Trophoblast cell (in vitro differentiated cells and primary cell): Measurements from ENCODE around the gene KCNJ10.

Source experiments
- DNase-seq, 2 donors: peaks; one replicate each; pipeline ENCODE4 v3.0.0-alpha.2; 2016
- H2AFZ ChIP-seq: 2 replicates; pipeline ENCODE4 v1.6.1; 2013; ENCODE audit warnings: low read length, moderate library complexity, mild to moderate bottlenecking; ENCODE audit not compliant: insufficient read depth, poor library complexity
- H2AK5ac ChIP-seq: 2 replicates; pipeline ENCODE4 v1.6.1; 2013; ENCODE audit warnings: mild to moderate bottlenecking, low read length
- H2BK120ac ChIP-seq: 2 replicates; pipeline ENCODE4 v1.6.1; 2013; ENCODE audit warnings: low read length, mild to moderate bottlenecking, moderate library complexity; ENCODE audit not compliant: insufficient read depth, poor library complexity
- H2BK12ac ChIP-seq: 2 replicates; pipeline ENCODE4 v1.6.1; 2013; ENCODE audit warnings: mild to moderate bottlenecking, low read length, moderate library complexity
- H2BK5ac ChIP-seq: 2 replicates; pipeline ENCODE4 v1.6.1; 2013; ENCODE audit warnings: low read length, low read depth, moderate library complexity, mild to moderate bottlenecking; ENCODE audit not compliant: poor library complexity
- H3K14ac ChIP-seq: 2 replicates; pipeline ENCODE4 v1.6.1; 2013; ENCODE audit warnings: mild to moderate bottlenecking, low read length
- H3K18ac ChIP-seq: 2 replicates; pipeline ENCODE4 v1.6.1; 2013; ENCODE audit warnings: mild to moderate bottlenecking, low read length
- H3K23ac ChIP-seq: 2 replicates; pipeline ENCODE4 v1.6.1; 2013; ENCODE audit warnings: low read length
- H3K27ac ChIP-seq: 2 replicates; pipeline ENCODE4 v1.5.1; 2013; ENCODE audit warnings: low read depth, mild to moderate bottlenecking, inconsistent platforms, low read length, moderate library complexity
- H3K27me3 ChIP-seq: 2 replicates; pipeline ENCODE4 v1.6.1; 2013; ENCODE audit warnings: inconsistent platforms, mild to moderate bottlenecking, low read length, moderate library complexity; ENCODE audit not compliant: insufficient read depth
- H3K36me3 ChIP-seq, 2 experiments: 1 replicate in 1 of 2; 2 replicates in 1 of 2; pipeline ENCODE4 v1.6.1; 2013; ENCODE audit warnings: low read length in 2 of 2, mild to moderate bottlenecking in 2 of 2, moderate library complexity in 1 of 2; ENCODE audit not compliant: insufficient read depth in 2 of 2, control insufficient read depth in 1 of 2
- H3K4ac ChIP-seq: 2 replicates; pipeline ENCODE4 v1.6.1; 2013; ENCODE audit warnings: low read depth, mild to moderate bottlenecking, low read length, moderate library complexity
- H3K4me1 ChIP-seq, 2 experiments: 1 replicate in 1 of 2; 2 replicates in 1 of 2; pipeline ENCODE4 v1.6.1; 2013; ENCODE audit warnings: low read length in 2 of 2, mild to moderate bottlenecking in 2 of 2, moderate library complexity in 1 of 2; ENCODE audit not compliant: insufficient read depth in 2 of 2, control insufficient read depth in 1 of 2
- H3K4me2 ChIP-seq: 2 replicates; pipeline ENCODE4 v1.6.1; 2013; ENCODE audit warnings: inconsistent platforms, mild to moderate bottlenecking, low read length, moderate library complexity
- H3K4me3 ChIP-seq: 2 replicates; pipeline ENCODE4 v1.5.1; 2013; ENCODE audit warnings: mild to moderate bottlenecking, low read depth, low read length, inconsistent platforms
- H3K79me1 ChIP-seq: one replicate; pipeline ENCODE4 v1.6.1; 2013; ENCODE audit warnings: low read length
- H3K79me2 ChIP-seq: 2 replicates; pipeline ENCODE4 v1.6.1; 2013; ENCODE audit warnings: low read length, mild to moderate bottlenecking; ENCODE audit not compliant: control insufficient read depth, insufficient read depth, poor library complexity
- H3K9ac ChIP-seq: 2 replicates; pipeline ENCODE4 v1.6.1; 2013; ENCODE audit warnings: mild to moderate bottlenecking, low read length
- H3K9me3 ChIP-seq: 2 replicates; pipeline ENCODE4 v1.6.1; 2013; ENCODE audit warnings: low read depth, mild to moderate bottlenecking, control low read depth, inconsistent platforms, low read length; ENCODE audit not compliant: insufficient read depth
- H4K12ac ChIP-seq: 2 replicates; pipeline ENCODE4 v1.6.1; 2013; ENCODE audit warnings: low read depth, mild to moderate bottlenecking, low read length, moderate library complexity
- H4K8ac ChIP-seq: 2 replicates; pipeline ENCODE4 v1.6.1; 2013; ENCODE audit warnings: low read depth, mild to moderate bottlenecking, low read length, moderate library complexity
- H4K91ac ChIP-seq: one replicate; pipeline ENCODE4 v1.6.1; 2013; ENCODE audit warnings: low read depth, mild to moderate bottlenecking, low read length, moderate library complexity
- WGBS: extraction: QIAGEN DNeasy Blood & Tissue Kit; methylation state at CpG from one replicate; pipeline ENCODE4 v1.1.7; 2013; ENCODE audit warnings: missing lambda C conversion rate; ENCODE audit not compliant: insufficient read length, insufficient coverage; ENCODE audit errors: extremely low coverage; 5-methylcytosine and 5-hydroxymethylcytosine counted together

KCNJ10 gene

DNA sequence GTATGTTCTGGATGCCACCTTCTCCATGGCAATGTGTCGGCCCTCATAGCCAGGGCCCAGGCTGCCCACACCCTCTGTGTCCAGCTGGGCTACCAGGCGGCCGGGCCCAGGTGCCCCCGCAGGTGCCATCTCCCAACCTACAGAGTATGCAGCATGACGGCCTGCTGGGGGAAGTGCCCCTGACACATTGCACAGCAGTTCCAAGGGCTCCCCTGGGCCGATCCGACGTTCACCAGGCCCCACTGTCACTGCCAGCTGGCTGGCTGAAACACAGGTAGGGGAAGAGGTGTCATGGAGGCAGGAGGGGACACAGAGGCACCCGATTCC, 23.1 kb upstream of the KCNJ10 start:
- no peaks in the 10 kb centered on the region for H3K27me3 ChIP-seq
- no CpG with 5 or more reads among the region's 9 CpGs for WGBS
- H3K9ac ChIP-seq = no peak overlapping the region
- no peaks in the 10 kb centered on the region for H3K79me1 ChIP-seq
- no peak overlapping the region for H3K23ac ChIP-seq
- no peak overlapping the region for H2AFZ ChIP-seq
- H3K36me3 ChIP-seq = peaks cover 0 to 6% of the 10 kb centered on the region in 2 experiments
- no peak overlapping the region for H2AK5ac ChIP-seq
- no peak overlapping the region for H3K27ac ChIP-seq
- peaks cover 5% of the 10 kb centered on the region for H3K9me3 ChIP-seq
- no peak overlapping the region for H3K4me3 ChIP-seq
- H2BK12ac ChIP-seq = no peak overlapping the region
- H2BK5ac ChIP-seq = no peak overlapping the region
- H4K12ac ChIP-seq = no peak overlapping the region
- H4K8ac ChIP-seq = no peak overlapping the region
- H4K91ac ChIP-seq = no peak overlapping the region
- H3K4me2 ChIP-seq = no peak overlapping the region
- no peak overlapping the region for H3K4ac ChIP-seq
- no peak overlapping the region for H2BK120ac ChIP-seq
- no peak overlapping the region for H3K18ac ChIP-seq
- no peaks in the 10 kb centered on the region for H3K79me2 ChIP-seq
- no peak for DNase-seq
- peaks cover 21 to 22% of the 10 kb centered on the region in 2 experiments for H3K4me1 ChIP-seq
- no peak overlapping the region for H3K14ac ChIP-seq

DNA sequence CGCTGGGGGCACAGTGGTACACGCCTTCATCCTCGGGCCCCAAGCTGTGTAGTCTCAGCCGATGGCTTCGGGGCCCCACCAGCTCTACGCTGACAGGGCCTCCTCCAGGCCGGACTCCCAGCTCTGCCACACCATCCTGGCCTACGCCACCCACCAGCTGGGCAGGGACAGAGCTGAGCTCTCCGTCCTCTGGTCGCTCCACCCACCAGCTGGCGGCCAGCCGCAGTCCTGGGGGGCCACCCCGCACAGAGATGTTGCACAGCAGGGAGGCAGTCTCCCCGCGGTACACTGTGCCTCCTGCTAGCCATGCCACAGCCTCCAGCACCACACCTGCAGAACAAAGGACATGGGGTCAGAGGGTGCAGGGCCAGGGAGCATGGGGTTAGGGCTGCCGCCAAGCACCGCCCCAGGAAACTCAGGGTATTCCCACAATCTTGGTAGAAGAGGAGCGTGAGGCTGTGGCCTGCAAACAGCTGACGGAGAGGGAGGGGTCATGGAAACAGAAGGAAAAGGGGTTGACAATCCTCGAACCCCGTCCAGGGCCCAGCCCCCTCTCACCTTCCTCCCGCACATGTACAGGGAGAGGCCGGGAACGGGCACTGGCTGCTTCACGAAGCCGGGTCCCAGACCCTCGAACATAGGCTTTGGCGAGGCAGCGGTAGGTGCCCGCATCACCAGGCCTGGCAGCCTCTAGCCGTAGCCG, 22.6 kb upstream of the KCNJ10 start:
- Histone ChIP-seq H3K23ac (no peak overlapping the region), H3K4me2 (no peak overlapping the region), H3K9me3 (peaks cover 5% of the 10 kb centered on the region), H4K12ac (no peak overlapping the region), H3K4me1 (peaks cover 16 to 17% of the 10 kb centered on the region in 2 experiments), H3K79me1 (no peaks in the 10 kb centered on the region), H3K4ac (no peak overlapping the region), H3K14ac (no peak overlapping the region), H2BK5ac (no peak overlapping the region), H2BK120ac (no peak overlapping the region), H4K8ac (no peak overlapping the region), H3K79me2 (no peaks in the 10 kb centered on the region), H2AK5ac (no peak overlapping the region), H3K27me3 (no peaks in the 10 kb centered on the region), H2AFZ (no peak overlapping the region), H3K36me3 (peaks cover 0 to 6% of the 10 kb centered on the region in 2 experiments), H3K9ac (no peak overlapping the region), H3K4me3 (peak overlapping the region; percentile 11), H3K18ac (no peak overlapping the region), H2BK12ac (no peak overlapping the region), H3K27ac (no peak overlapping the region), H4K91ac (no peak overlapping the region)
- no CpG with 5 or more reads among the region's 32 CpGs for WGBS
- no peak for DNase-seq

DNA sequence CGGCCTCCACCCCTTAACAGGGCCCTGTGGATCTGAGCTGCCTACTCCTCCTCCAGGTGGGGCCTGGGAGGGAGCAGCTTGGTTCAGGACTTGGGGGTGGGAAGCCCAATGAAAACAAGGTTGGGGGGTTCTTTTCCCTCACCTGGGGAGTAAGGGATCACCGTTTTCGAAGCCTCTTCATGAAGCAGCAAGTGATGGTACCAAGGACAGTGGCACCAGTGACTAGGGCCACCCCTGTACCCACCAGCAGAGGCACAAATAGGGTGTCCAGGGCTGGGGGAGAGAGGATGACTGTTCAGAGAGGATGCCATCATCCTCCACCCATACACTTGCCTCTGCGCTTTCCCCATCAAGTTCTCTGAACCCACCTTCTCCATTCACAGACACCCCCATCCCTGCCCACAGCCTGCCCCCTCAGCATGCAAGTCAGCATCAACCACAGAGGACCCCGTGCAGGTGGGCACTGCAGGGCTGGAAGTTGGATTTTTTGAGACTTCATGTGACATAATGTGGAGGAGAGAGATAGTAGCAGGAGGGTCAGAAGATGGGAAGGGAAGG, 21.8 kb upstream of the KCNJ10 start:
- Histone ChIP-seq H2BK5ac (no peak overlapping the region), H2AFZ (no peak overlapping the region), H3K36me3 (peaks cover 0 to 6% of the 10 kb centered on the region in 2 experiments)

DNA sequence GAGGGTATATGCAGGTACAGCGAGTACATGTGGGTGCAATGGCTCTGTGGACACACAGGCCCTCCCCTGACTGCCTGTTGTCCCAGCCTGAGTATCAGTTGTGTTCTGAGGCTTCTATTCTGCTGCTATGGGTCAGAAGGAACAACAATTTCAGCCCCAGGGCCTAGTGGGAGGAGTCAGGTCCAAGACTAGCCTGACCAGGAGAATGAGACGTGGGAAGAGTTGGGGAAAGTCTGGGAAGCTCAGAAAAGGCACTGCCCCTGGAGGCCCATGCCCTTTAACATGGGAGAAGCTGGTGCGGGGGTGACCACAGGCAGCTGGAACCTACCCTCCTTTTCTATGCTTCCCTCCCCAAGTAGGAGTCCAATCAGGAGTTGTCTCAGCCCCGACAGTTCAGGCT, 20.8 kb upstream of the KCNJ10 start:
- H2BK5ac ChIP-seq = no peak overlapping the region
- H2BK12ac ChIP-seq = no peak overlapping the region
- no peak overlapping the region for H3K4me2 ChIP-seq
- H2AFZ ChIP-seq = no peak overlapping the region
- no peak overlapping the region for H3K9ac ChIP-seq
- H3K14ac ChIP-seq = no peak overlapping the region
- no peaks in the 10 kb centered on the region for H3K79me1 ChIP-seq
- no peak overlapping the region for H4K12ac ChIP-seq
- peak; percentile 92 to 95 for DNase-seq
- no peak overlapping the region for H4K8ac ChIP-seq
- H3K18ac ChIP-seq = no peak overlapping the region
- no peak overlapping the region for H4K91ac ChIP-seq
- no peak overlapping the region for H3K4me3 ChIP-seq
- H3K79me2 ChIP-seq = no peaks in the 10 kb centered on the region
- peaks cover 5% of the 10 kb centered on the region for H3K9me3 ChIP-seq
- WGBS = no CpG with 5 or more reads among the region's 4 CpGs
- no peak overlapping the region for H2BK120ac ChIP-seq
- no peak overlapping the region for H3K27ac ChIP-seq
- H3K4ac ChIP-seq = no peak overlapping the region
- H3K36me3 ChIP-seq = peaks cover 0 to 6% of the 10 kb centered on the region in 2 experiments
- H3K4me1 ChIP-seq = peaks cover 5 to 7% of the 10 kb centered on the region in 2 experiments
- no peak overlapping the region for H2AK5ac ChIP-seq
- H3K23ac ChIP-seq = no peak overlapping the region
- no peaks in the 10 kb centered on the region for H3K27me3 ChIP-seq

More for the DNA sequence above, 21.8 kb upstream of the KCNJ10 start:
- H3K4me2 ChIP-seq = no peak overlapping the region
- no peak overlapping the region for H3K9ac ChIP-seq
- H3K27me3 ChIP-seq = no peaks in the 10 kb centered on the region
- no peaks in the 10 kb centered on the region for H3K79me2 ChIP-seq
- H3K27ac ChIP-seq = no peak overlapping the region
- no peak overlapping the region for H2AK5ac ChIP-seq
- no peak overlapping the region for H3K4ac ChIP-seq
- no peak overlapping the region for H3K4me3 ChIP-seq
- peaks cover 5% of the 10 kb centered on the region for H3K9me3 ChIP-seq
- no peak overlapping the region for H2BK120ac ChIP-seq
- no peak overlapping the region for H2BK12ac ChIP-seq
- no peak overlapping the region for H3K14ac ChIP-seq
- H3K18ac ChIP-seq = no peak overlapping the region
- WGBS = no CpG with 5 or more reads among the region's 5 CpGs
- H4K12ac ChIP-seq = no peak overlapping the region
- no peak overlapping the region for H4K8ac ChIP-seq
- no peak overlapping the region for H4K91ac ChIP-seq
- no peaks in the 10 kb centered on the region for H3K79me1 ChIP-seq
- H3K4me1 ChIP-seq = peaks cover 10% of the 10 kb centered on the region in 2 experiments
- no peak overlapping the region for H3K23ac ChIP-seq
- no peak for DNase-seq
